G401.6 (cell line): Measurements from ENCODE around the gene RPS27.
"Not testable (repeated sequence)": the region's sequence is repeated elsewhere in the genome, so short reads cannot be mapped to it uniquely, and the experiment has no call there.

Source experiments
- FAIRE-seq: peaks from 2 replicates; lab custom pipeline; 2012; peaks lifted over from hg19 to GRCh38; lab: Jason Lieb, UNC

The RPS27 gene

GRCh38 chr1:153961421-153961820 is 29.1 kb upstream of the RPS27 start:
- no peak for FAIRE-seq

- no peak for FAIRE-seq
These were observed 28.2 kb upstream of the RPS27 start for GRCh38 chr1:153962088-153963029.

DNA sequence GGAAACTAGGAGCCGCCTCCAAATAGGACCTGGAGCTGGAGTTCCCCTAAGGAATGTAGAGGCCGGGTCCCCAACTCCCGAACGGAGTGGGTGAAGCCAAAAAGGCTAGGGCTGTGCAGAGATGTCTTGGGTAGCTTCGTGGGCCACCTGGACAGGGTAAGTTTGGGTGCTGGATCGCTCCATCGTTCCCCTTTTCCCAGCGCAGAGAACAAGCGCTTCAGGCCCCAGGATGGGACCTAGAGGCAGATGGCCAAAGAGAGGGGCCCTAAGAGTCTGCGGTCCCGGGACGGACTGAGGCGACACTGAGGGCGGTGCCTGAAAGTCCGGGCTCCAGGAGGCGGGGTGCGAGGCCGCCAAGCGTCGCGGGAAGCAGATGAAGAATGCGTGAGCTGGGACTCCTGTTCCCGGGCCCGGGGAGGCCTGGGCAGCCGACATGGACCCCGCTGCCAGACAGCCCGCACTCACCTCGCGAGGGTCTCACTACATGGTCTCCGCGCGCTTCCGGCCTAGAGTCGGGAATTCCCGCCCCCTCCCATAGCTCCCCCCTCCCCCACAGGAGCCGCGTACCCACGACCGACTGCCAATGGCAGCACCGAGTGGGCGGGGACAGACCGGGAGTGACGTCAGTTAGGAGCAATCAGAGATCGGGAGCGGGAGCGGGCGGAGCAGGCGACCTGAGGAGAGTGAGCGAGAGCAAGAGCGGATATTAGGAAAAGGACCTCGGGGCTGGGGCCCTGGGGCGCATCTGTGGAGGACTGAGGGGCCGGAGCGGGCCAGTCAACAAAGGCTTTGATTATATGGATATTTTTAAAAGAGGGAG is 27.3 kb upstream of the RPS27 start, which contains the start of gene SLC39A1:
TSS of gene SLC39A1 (minus strand) at position 508 of the 820 bp plus-strand sequence. CDS start 822 bp downstream, outside the sequence.
- peak; percentile 87 for FAIRE-seq

DNA sequence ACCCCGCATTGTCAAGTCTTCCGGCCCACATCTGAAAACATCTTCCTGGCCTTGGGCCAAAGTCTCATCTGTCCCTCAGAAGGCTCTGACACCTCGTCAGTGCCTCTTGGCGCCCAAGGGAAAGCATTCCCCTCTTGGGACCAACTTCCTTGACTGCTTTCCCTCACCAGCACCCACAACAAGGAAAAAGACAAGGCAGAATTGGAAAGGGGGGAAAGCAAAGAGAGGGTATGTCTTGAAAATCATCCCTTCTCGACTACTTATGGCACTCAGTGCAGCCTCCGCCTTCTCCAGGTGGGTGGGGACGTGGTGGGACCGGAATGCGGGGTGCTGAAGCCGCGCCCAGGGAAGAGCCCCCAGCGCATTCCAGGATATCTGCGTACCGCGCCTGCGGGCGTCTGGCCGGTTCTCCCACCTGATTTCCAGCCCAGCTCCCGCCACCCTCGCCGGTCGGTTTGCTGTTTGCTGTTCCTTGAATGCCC is 26.7 kb upstream of the RPS27 start:
- no peak for FAIRE-seq

DNA sequence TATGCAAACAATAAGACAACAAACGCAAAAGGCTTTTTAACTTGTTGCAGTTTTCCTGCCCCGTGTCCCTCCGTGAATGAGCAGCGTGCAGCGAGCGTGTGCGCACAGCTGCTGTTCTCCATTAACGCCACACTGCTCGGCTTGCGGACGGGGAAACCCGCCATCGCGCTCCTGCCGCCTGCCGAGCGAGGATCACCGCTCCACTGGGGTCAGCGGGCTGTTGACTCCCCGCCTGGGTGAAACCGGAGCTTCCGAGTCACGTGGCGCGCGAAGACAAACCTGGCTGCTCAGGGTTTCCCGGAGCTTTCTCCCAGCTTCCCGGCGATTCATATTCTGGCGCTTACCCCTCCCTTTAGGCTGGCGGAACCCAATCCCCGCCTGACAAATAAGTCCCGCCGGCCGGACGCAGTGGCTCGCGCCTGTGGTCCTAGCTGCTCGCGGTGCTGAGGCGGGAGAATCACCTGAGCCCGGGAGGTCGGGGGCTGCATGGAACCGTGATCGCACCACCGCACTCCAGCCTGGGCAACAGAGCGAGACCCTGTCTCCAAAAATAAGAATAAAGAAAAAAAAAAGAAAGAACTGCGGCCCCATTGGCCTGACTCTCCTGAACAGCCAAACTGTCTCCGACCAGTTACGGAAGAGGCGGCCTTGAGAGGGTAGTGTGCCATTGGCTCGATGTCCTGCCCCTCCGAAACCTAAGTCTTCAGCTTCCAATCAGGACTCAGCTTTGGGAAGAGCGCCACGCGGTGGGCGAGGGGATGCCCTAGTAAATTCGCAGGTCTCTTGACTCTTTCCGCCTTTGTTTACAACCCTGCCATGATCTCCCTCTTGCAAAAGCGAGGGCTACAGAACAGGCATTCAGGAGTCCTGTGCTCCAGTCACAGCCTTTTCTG is 23.2 kb upstream of the RPS27 start, which contains the start of gene CREB3L4:
TSS of gene CREB3L4 (plus strand) at position 796 of the 893 bp plus-strand sequence. CDS start 624 bp downstream, outside the sequence.
- peak; percentile 92 for FAIRE-seq

- FAIRE-seq, result no peak
These were observed 22.6 kb upstream of the RPS27 start for GRCh38 chr1:153968000-153968363.

- FAIRE-seq, result no peak
These were observed 22.2 kb upstream of the RPS27 start for GRCh38 chr1:153968408-153968807.

DNA sequence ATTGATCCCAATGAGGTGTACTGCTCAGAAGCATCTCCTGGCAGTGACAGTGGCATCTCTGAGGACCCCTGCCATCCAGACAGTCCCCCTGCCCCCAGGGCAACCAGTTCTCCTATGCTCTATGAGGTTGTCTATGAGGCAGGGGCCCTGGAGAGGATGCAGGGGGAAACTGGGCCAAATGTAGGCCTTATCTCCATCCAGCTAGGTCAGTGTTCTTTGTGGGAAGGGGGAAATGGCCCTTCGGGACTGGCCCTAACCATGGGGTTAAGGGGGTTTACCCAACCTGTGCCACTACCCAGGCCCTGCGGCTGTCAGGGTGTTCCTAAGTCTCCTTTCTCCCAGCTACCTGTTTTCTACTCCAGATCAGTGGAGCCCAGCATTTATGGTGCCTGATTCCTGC is 21.6 kb upstream of the RPS27 start:
- FAIRE-seq, result no peak

- no peak for FAIRE-seq
These were observed 20.2 kb upstream of the RPS27 start for GRCh38 chr1:153970346-153970745.

- no peak for FAIRE-seq
These were observed 17.5 kb upstream of the RPS27 start for GRCh38 chr1:153973071-153973470.

GRCh38 chr1:153973525-153973924 is 17.0 kb upstream of the RPS27 start:
- FAIRE-seq, result no peak

- FAIRE-seq, result no peak
These were observed 13.7 kb upstream of the RPS27 start for GRCh38 chr1:153976819-153977249.

DNA sequence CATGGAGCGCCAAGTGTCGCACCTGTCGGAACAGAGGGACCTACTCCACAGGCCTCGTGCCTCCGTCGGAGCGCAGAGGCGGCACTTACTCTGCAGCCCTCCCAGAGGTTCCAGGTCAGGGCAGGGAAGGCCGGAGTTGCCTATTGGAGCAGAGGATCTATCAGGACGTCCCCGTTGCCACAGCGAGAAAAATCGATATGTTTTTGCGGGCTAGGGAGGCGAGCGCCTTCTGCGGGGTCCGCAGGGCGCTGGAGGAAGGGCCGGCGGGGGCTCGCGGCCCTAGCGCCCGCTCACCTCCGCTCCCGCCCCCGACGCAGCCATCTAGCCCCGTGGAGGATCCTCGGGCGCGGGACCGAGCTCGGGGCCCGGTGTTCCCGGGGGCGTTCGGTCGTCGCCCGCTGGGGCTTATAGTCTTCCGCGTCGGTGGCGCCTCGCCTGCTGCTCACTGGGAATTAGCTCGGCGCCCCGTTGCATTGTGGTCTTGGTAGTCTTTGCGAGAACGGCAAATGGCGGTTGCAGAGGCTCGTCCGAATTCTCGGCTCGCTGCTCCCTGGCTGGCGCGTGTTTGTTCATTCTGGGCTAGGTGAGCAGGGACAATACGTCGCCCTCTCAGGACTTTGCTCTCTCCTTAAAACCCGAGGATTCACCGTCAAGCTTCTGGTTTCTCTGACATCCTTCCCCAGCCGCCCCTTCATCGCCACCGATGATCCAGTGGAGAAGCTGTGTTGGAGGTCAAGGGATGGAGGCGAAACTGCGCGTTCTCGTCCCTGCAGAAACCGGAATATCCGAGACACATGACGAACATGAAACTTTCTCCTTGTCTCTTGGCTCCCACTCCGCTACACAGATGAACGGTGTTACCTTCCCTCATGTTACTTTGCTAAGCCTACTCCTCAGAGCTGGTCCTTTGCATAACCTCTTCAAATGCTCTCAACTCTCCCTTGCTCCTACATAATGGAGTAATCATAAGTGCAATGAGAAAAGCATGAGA is 13.0 kb upstream of the RPS27 start, which contains the start of gene JTB:
TSS of gene JTB (minus strand) at position 425 of the 991 bp plus-strand sequence. CDS start at position 3, 422 bp downstream.
- no peak for FAIRE-seq

DNA sequence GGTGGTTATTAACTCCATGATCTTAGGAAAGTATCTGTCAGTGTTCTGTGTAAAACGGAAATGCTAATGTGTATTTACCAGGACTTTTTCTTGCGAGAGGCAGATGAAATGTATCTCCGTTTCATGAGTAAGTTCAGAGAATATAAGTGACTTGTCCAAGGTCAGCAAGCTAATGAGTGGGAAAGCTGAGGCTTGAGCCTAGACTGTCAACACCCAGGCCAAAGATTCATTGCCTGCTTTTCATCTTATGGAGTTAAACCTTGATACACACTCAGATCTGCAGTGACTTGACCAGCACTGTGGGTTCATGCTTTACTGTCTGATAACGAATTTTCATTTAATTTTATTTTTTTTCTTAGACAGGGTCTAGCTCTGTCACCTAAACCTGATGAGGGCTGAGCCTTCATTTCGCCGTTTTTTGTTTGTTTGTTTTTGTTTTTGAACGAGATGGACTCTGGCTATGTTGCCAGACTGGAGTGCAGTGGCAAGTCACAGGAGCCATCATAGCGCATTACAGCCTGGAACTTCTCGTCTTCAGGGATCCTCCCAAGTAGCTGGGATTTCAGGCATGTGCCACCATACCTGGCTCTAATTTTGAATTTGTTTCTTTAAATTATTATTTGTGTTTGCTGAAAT is 12.2 kb upstream of the RPS27 start:
- FAIRE-seq, result no peak

DNA sequence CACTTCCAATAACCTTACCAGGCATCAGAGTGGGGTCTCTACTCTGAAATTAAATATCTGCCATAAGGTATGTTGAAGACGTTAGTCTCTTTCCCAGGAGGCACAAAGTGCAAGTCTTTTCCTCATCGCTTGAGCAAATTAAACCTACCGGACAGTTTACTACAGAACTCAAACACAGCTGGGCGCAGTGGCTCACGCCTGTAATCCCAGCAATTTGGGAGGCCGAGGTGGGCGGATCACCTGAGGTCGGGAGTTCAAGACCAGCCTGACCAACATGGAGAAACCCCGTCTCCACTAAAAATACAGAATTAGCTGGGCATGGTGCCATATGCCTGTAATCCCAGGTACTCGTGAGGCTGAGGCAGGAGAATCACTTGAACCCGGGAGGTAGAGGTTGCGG is 11.5 kb upstream of the RPS27 start:
- not testable (repeated sequence) for FAIRE-seq

DNA sequence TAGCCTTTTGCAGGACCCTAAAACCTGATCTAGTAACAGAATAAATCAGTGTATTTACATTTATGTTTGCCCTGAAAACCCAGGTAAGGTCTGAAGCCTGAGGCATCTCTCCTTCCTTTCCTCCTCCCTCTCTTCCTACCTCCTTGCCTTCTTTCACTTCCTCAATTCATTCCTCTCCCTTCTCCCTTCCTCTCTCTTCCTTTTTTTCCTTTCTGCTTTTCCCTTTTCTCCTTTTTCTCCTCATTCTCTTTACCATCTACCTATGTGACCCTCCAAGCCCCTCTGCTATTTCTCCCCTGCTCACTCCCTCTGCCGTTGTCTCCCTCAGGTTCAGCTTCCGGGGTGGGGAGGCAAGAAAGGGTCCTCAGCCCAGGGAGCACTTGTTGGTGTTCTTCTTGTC is 8.8 kb upstream of the RPS27 start:
- FAIRE-seq, result not testable (repeated sequence)

- FAIRE-seq, result no peak
These were observed 6.3 kb upstream of the RPS27 start for GRCh38 chr1:153984123-153984894.

GRCh38 chr1:153985341-153985912 is 5.1 kb upstream of the RPS27 start:
- no peak for FAIRE-seq
